A549 (cell line): Measurements from ENCODE around the gene PCGF3.
"Not testable (repeated sequence)": the region's sequence is repeated elsewhere in the genome, so short reads cannot be mapped to it uniquely, and the experiment has no call there.

Experiments used
- CTCF ChIP-seq: fragments of >200 bp; sonication (Bioruptor Twin); formaldehyde crosslinking; IDR thresholded peaks from 3 replicates; pipeline ENCODE4 v1.5.1; 2016
- MAFK ChIP-seq: fragments of 450-650 bp; IDR thresholded peaks from 2 replicates; pipeline ENCODE4 v1.6.1; 2014; ENCODE audit not compliant: partially characterized antibody
- MAX ChIP-seq: IDR thresholded peaks from 2 replicates; pipeline ENCODE4 v1.6.1; 2012
- NR3C1 ChIP-seq: fragments of >200 bp; sonication (Bioruptor Twin); formaldehyde crosslinking; IDR thresholded peaks from 3 replicates; pipeline ENCODE4 v1.6.1; 2017
- POLR2A ChIP-seq: IDR thresholded peaks from 2 replicates; pipeline ENCODE4 v1.6.1; 2012; ENCODE audit warnings: mild to moderate bottlenecking, low read length
- RCOR1 ChIP-seq: fragments of 150-350 bp; IDR thresholded peaks from 2 replicates; pipeline ENCODE4 v1.6.1; 2014; ENCODE audit warnings: antibody characterized with exemption, low read length, low read depth
- SREBF2 ChIP-seq: fragments of 450-650 bp; IDR thresholded peaks from 2 replicates; pipeline ENCODE4 v1.6.1; 2014; ENCODE audit warnings: mild to moderate bottlenecking, moderate library complexity
- USF2 ChIP-seq: fragments of 450-650 bp; IDR thresholded peaks from 2 replicates; pipeline ENCODE4 v1.6.1; 2014; ENCODE audit warnings: antibody characterized with exemption

- TF ChIP-seq CTCF, USF2, RCOR1, SREBF2, NR3C1, MAFK, POLR2A, MAX: not testable (repeated sequence)
Measured at GRCh38 chr4:706083-706633, 526 bp downstream of the PCGF3 start.
